ENCODE results near the gene MBOAT2.
"Not testable (repeated sequence)": the region's sequence is repeated elsewhere in the genome, so short reads cannot be mapped to it uniquely, and the experiment has no call there.

The MBOAT2 gene

GRCh38 chr2:9003616-9004337 lies at the start of gene MBOAT2:
Gene MBOAT2 (minus strand): TSS chr2:9003684. CDS start chr2:9003614, 70 bp downstream.
- DNase-seq (ENCODE audit: low spot score) = peak; percentile 89

GRCh38 chr2:9052821-9053533 lies 49.5 kb upstream of the MBOAT2 start:
- no peak for DNase-seq (ENCODE audit: low spot score)

- DNase-seq (ENCODE audit: low spot score) = not testable (repeated sequence)
Measured at GRCh38 chr2:9051451-9051850, 48.0 kb upstream of the MBOAT2 start.

- DNase-seq (ENCODE audit: low spot score) = no peak
Measured at GRCh38 chr2:9050122-9050809, 46.8 kb upstream of the MBOAT2 start.

GRCh38 chr2:9045595-9045994 lies 42.1 kb upstream of the MBOAT2 start:
- DNase-seq (ENCODE audit: low spot score) = no peak

GRCh38 chr2:9043491-9043890 lies 40.0 kb upstream of the MBOAT2 start:
- DNase-seq (ENCODE audit: low spot score) = not testable (repeated sequence)

- DNase-seq (ENCODE audit: low spot score) = no peak
Measured at GRCh38 chr2:9037166-9037565, 33.7 kb upstream of the MBOAT2 start.

GRCh38 chr2:9033385-9034168 lies 30.1 kb upstream of the MBOAT2 start:
- no peak for DNase-seq (ENCODE audit: low spot score)

- DNase-seq (ENCODE audit: low spot score) = no peak
Measured at GRCh38 chr2:9032536-9033255, 29.2 kb upstream of the MBOAT2 start.

GRCh38 chr2:9032121-9032520 lies 28.6 kb upstream of the MBOAT2 start:
- DNase-seq (ENCODE audit: low spot score) = no peak

- DNase-seq (ENCODE audit: low spot score) = no peak
Measured at GRCh38 chr2:9031246-9031645, 27.8 kb upstream of the MBOAT2 start.

GRCh38 chr2:9030841-9031240 lies 27.4 kb upstream of the MBOAT2 start:
- DNase-seq (ENCODE audit: low spot score) = no peak

- no peak for DNase-seq (ENCODE audit: low spot score)
Measured at GRCh38 chr2:9030190-9030589, 26.7 kb upstream of the MBOAT2 start.

GRCh38 chr2:9029721-9030120 lies 26.2 kb upstream of the MBOAT2 start:
- peak; percentile 8 for DNase-seq (ENCODE audit: low spot score)

GRCh38 chr2:9027884-9028283 lies 24.4 kb upstream of the MBOAT2 start:
- no peak for DNase-seq (ENCODE audit: low spot score)

GRCh38 chr2:9025746-9026145 lies 22.3 kb upstream of the MBOAT2 start:
- no peak for DNase-seq (ENCODE audit: low spot score)

- DNase-seq (ENCODE audit: low spot score) = no peak
Measured at GRCh38 chr2:9024575-9024974, 21.1 kb upstream of the MBOAT2 start.

GRCh38 chr2:9021563-9022211 lies 18.2 kb upstream of the MBOAT2 start:
- DNase-seq (ENCODE audit: low spot score) = no peak

GRCh38 chr2:9020267-9020666 lies 16.8 kb upstream of the MBOAT2 start:
- DNase-seq (ENCODE audit: low spot score) = no peak

GRCh38 chr2:9018534-9018933 lies 15.1 kb upstream of the MBOAT2 start:
- no peak for DNase-seq (ENCODE audit: low spot score)

GRCh38 chr2:9018109-9018508 lies 14.6 kb upstream of the MBOAT2 start:
- no peak for DNase-seq (ENCODE audit: low spot score)

Measured in LoVo (cell line).